Endothelial cell of hepatic sinusoid (primary cell): Measurements from ENCODE around the gene NPHP4.

ENCODE experiments used
- in situ Hi-C: cut with HindIII; loops from 2 replicates; pipeline ENCODE4 v1.10.0; 2017; ENCODE audit warnings: low sequenced_read_pairs

The NPHP4 gene

DNA sequence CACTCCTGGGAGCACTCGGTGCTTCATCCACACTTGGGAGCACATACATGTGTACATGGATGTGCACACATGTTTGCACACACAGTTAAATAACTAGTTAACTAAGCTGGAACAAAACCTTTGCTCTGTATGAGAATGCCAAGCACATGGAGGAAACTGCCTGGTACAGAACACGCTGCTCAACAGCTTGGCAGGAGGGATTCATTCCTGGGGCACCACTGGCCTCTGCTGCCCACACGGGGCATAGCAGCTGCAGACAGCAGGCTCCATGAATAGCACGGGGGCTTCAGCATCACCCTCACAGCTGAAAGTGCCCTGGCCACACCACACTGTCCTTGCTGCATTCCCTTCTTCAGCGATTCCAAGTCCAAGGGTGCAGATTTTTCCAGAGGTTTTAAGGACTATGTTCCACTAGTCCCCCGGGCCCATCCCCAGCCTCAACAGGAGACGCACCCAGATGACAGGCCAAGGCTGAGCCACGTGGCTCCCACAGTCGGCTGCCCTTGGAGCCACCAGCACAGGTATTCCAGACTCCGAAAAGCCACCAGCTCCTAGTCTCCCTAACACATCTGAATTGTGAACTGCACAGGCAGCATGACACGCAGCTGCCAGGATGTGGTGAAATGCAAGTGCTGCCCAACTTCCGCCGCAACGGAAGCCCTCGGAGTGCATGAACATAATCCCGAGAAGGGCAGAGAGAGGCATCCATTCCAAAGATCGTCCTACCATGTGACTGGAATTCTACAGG is 16.9 kb downstream of the NPHP4 start:
- in situ Hi-C loops = no loop called here

DNA sequence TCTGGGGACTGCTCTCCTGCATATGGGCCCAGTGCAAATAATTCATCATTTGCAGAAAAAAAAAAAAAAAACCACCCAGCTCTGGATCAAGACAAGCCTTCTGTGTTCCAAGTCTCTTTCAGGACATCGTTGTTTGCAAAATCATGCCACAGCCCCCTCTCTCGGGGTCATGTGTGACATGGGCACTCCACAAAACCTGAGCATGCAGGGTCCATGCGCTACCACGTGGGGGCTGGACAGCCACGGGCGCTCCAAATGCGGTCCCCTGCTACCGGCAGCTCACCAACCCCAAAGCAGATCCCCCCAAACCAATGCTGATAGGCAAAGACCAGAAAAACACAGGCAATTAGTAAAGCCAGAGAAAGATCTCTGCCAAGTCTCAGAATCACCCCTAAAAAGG is 17.6 kb downstream of the NPHP4 start:
- in situ Hi-C loops = no loop called here

DNA sequence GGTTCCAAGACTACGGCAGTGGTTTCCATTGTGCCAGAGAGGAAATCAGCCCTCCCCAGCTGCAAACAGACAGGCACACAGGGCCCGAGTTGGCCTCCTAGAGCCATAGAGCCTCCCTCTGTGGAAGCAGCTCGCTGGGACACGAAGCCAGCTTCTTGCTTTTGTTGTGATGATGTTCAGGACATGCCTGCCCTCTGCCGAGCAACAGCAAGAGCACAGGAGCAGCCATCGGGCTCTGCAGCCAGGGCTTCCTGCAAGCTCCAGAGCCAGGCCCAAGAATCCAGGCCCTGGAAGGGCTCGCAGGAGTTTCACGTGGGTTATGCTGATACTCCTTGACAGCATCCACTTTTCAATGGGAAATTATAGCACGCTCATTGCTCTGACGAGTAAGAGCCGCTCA is 18.5 kb downstream of the NPHP4 start:
- in situ Hi-C loops = no loop called here

DNA sequence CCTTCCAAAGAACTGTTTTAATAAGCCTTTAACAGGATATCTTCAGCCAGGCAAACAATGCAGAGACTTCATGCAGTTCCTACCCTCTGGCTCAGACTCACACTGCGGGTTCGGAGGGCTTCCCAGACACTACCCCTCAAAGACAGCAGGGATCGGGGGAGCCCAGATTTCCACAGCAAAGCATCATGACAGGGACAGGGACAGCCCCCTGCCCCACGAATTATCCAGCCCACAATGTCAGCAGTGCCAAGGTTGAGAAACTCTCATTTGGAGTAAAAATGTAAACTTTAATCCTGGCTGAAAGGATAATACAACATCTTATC is 20.1 kb downstream of the NPHP4 start:
- in situ Hi-C loops = no loop called here

DNA sequence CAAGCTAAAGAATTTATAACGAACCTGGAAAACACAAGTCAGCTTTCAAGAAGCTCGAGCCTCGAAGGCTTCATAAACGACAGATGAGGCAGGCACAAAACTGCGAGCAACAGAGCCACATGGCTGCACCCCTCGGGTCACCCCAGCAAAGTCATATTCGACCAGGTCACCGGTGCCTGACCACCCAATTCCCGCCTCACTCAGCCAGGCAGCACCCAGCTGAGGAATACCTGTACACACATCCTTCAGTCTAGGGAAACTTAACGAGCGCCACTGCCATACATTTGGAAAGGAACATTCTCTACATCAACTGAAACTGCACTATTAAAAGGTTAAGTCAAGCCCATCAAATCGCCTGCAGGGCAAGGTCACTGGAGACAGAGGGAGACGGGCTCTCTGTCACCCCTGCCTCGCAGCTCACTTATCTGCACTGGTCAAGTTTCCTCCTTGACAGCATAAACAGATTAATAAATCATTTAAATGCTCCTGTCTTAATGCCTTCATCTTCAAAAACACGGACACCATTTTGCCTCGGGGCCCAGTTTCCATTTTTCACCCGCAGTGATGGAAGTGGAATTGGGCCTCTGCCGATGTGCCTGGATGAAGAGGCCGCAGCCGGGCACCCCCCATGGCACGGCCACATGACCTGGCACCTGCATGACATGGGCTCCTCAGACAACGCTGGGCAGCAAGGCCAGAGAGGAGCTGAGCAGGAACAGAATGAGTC is 20.6 kb downstream of the NPHP4 start:
- in situ Hi-C loops = no loop called here

DNA sequence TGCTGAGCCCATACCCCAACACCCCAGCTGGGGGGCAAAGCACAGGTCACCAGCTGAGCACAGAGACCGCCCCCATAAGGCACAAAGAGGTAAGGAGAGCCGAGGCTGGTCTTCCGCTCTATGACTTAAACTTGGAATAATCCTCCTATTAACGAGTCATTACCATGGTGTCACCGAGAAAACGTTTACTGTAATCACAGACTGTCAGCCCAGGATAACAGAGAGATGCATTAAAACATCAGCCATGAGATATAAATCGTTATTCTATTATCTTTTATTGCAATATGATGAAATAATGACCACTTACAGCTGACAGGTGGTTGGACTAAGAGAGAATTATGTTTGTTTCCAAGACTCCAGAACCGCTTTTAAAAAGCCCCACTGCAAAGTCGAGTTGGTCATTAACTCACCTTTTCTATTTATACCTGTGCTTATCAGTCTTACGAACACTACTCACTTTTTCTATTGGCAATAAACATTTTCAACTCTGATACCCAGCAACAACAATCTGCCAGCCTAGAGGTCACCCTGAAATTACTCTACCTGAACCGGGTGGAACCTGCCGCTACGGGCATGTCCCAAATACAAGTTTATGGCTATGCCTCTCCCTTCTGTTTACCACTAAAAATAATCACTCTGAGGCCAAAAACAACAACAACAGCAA is 21.5 kb downstream of the NPHP4 start:
- in situ Hi-C loops = no loop called here

DNA sequence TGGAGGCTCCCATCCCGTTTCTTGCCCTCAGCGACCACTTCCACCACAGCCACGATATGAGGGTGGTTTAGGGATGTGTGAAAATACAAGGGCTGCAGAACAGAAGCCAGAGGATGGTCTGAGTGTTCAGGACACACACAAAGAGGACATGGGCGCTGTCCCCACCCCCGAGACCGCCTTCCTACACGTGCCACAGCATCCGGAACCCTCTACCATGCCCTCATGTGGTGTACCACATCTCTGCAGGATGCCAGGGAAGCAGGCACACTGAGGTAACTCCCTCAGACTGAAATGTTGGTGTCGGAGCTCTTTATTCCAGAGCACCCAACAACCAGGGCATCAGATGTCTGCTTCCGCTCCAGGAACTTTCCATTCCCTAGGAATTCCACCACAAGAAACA is 23.1 kb downstream of the NPHP4 start:
- in situ Hi-C loops = no loop called here

DNA sequence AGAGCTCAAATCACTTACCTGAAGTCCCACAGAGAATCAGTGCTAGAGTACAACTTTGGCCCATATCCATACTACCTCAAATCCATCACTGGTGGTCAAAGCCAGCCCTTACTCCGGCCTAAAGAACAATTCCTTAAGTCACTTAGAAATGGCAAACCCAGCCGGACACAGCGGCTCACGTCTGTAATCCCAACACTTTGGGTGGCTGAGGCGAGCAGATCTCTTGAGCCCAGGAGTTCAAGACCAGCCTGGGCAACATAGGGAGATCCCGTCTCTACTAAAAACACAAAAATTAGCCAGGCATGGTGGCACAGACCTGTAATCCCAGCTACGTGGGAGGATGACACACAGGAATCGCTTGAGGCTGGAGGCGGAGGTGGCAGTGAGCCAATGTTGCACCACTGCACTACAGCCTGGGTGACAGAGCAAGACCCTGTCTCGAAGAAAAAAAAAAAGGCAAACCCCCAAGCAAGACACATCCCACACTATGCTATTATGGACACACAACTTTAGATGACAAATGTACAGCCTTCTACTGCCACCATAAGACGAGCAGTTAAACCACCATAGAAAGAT is 24.0 kb downstream of the NPHP4 start:
- in situ Hi-C loops = no loop called here

DNA sequence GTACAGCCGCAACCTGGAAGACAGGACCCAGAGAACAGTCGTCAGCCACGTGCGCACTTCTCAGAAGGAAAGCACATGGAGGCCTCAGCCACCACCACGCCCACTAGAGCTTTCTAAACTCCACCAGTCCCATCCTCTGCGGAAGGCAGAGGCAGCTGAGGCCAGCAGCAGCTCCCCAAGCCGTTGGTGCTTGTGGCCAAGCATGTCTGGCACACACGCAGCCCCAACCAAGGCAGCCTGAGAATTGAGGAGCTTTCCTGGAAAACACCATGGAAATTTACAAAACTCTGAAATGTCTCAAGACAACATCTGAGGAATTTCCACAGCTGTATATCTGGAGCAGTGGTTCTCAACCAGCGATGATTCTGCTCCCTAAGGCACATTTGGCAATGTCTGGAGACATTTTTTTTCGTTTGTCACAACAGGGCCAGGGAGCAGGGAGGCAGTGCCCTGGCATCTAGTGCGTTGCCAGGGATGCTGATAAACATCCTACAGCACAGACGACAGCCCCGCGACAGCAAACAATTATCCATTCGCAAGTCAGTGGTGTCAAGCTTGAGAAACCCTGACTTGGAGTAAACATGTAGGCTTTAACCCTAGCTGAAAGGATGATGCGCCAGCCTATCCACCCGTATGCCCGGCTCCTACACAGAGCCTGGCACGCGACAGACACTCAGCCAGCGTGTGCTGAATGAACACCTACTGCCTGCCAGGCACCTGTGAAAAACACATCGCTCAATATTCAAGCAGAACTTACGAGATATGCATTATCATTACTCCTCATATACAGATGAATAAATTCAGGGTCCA is 24.7 kb downstream of the NPHP4 start:
- in situ Hi-C loops = no loop called here

DNA sequence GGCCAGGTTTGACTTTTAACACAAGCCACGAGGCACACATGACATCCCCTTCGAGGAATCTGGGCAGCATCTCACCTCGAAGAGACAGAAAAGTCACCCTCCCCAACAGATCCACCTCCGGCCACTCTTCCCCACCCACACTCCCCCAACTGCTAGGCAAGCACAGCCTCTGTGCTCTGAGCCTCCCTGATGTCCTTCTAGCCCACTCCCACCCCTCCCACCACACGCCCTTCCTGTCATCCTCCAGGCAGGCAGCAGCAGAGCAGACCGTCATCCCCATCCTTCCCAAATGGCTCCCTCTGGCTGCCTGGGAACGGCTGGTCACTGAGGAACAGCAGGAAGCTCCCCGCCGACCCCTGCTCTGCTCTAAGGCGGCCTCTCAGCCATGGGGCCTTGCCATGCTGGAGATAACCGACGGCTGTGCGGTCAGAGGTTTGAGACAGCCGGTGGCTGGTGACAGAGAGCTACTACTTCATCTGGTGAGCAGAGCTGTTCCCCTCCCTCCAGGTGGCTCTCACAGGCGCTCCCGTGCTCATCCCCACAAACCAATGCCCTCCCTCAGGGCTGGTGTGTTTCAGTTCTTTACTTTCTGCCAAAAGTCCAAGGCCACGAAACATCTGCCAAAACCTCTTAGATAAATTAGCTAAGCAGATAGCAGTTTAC is 25.6 kb downstream of the NPHP4 start:
- in situ Hi-C loops = no loop called here

DNA sequence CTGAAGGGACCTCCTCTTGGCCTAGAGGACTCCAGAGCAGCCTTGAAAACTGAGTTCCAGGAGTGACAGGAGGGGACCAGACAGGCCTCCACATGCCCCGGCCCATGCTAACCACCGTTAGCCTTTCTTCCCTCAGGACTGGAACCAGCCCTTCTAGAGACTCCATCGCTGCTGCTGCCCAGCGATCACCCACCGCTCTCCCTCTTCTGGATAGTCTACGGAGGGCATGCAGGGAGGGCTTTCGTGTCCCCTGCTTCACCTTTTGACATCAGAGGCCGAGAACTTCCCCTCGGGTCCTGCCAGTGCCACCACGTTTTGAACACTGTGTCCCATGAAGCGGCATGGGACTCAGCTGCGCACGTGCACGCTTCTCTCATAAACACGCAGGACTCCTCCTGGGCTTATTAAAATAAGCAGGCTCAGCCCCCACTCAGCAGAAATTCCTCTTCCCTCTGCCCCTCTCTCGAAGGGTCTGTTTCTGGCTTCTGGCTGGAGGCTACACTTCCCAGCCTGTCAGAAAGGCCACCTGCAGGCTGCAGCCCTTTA is 26.6 kb downstream of the NPHP4 start:
- in situ Hi-C loops = no loop called here

DNA sequence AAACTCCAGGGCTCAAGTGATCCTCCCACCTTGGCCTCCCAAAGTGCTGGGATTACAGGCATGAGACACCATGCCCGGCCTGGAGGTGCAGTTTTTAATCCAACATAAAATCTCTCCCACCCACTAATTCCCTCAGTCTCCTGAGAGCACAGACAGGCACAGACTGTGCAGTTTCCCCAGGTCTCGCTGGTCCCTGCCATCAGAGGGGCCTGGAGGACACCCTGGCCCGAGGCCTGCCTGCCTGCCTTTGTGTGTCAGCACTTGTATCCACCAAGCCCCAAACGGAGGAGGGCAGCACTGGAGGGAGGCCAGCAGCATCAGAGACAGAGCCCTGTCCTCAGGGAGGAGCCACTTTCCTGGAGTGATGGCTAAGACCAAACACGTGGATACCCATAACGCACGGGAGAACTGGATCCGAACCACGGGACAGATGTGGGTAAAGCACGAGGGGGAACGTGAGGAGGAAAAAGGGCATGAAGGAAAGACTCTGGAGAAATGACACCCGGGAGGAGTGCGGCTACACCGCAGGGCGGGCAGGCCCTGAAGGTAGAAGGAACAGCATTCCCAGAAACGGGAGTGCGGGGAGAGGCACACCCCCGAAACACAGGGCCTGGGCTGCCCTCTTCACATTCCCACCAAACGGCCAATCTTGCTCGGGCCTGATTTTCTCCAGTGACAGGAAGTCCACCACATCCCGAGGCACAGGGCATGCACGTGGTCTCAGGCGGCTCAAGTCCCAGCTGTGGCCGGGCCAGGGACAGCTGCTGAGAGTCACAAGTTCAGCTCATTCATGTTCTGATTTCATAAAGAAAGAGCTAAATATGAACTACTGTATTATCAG is 29.7 kb downstream of the NPHP4 start:
- in situ Hi-C loops = no loop called here

DNA sequence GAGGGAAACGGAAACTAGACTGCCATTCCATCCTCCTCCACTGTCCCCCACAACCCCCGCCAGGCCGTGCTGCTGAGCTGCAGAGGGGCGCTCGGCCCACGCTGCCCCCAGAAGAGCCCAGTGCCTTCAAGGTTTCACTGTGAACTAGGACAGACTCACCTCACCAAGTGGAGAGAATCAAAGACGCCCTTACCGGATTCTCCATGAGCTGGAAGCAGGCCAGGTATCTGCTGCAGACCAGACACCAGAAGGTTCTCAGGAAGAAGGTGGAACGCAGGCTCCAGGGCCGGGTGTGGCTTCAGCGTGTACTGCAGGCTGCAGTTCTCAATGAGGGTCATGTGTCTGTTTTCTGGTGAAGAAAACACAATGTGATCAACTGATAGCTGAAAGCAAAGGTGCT is 30.6 kb downstream of the NPHP4 start:
- in situ Hi-C loops = no loop called here

DNA sequence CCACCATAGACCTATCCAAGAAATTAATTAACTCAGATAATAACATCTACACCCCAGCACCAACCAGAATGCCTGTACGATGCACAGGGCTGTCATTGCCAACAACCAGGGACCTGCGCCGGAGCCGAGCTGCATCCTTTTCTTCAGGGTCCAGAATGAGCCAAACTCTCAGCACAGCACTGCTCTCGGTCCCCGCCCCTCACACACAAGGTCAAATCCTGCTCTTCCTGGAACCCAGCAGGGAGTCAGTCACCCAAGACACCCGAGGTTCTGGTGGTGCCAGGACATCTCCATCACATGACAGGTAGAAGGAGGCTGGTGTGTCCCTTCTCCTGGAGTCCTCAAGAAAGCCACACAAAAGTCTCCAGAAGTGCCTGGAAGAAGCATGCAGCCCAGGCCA is 31.9 kb downstream of the NPHP4 start:
- in situ Hi-C loops = no loop called here

DNA sequence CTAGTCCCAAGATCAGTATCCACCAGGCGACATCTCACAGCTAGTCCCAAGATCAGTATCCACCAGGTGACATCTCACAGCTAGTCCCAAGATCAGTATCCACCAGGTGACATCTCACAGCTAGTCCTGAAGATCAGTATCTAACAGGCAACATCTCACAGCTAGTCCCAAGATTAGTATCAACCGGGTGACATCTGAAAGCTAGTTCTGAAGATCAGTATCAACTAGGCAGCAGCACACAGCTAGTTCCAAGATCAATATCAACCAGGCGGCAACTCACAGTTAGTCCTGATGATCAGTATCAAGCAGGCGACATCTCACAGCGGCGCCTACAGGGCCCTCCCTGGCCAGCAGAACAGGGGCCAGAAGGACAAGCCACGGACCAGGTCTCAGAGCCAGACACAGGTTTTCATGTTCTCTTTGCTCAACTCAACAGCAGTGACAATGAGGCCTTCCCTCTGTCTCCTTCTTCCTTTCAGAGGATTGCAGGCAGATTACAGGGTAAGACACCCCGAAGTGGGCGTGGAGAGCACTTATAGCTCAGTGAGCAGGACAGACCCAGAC is 32.5 kb downstream of the NPHP4 start:
- in situ Hi-C loops = no loop called here

DNA sequence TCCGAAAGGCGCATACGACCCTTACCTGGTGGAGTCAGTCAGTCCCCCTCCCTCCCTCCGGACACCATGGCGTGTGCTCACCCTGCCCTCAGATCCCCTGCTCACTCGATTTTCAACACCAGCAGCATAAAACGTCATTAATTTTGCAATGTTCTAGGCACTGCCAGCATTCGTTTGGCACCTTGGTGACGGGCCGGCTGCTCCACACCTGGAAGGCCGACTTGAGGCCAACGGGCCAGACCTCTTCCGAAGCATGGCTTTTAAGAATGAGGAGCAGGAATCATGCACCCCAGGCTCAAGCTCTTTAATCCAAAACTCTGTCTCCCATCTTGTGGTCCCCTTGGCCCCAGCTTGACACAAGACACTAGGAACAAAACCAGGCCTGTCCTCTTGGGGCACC is 33.1 kb downstream of the NPHP4 start:
- in situ Hi-C loops = no loop called here

DNA sequence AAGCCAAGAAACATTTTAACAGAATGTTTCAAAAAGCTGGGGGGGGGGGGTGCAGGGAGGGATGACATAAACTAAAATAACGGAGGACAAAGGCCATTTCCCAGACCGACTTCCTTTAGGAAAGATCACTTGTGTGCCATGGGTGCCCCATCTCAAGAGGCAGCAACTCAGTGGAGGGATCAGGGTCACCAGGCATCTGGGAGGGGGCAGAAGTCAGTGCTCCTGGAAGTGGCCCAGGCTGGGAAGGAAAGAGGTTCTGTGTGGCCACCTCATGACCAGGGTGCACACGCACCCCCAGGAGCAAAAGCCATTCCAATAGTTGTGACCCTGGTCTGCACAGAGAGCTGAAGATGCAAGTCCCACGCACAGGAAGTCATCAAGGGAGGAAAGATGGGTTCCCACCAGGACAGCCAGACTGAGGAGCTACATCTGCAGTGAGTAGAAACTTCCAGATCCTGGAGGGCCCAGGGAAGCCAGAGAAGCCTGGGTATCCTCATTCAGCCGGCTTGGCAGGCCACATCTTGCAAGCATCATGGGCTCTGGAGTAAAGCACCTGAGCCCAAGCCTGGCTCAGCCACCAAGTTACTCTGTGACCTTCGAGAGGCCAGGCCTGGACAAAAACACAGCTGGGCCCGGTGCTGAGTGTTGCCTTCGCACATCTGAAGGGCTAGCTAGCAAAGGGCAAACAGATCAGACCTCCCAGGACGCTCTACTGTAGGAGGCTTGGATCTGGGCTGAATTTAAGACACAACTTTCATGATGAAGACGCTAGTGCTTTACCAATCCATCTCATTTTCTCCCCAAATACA is 36.0 kb downstream of the NPHP4 start:
- in situ Hi-C loops = no loop called here

DNA sequence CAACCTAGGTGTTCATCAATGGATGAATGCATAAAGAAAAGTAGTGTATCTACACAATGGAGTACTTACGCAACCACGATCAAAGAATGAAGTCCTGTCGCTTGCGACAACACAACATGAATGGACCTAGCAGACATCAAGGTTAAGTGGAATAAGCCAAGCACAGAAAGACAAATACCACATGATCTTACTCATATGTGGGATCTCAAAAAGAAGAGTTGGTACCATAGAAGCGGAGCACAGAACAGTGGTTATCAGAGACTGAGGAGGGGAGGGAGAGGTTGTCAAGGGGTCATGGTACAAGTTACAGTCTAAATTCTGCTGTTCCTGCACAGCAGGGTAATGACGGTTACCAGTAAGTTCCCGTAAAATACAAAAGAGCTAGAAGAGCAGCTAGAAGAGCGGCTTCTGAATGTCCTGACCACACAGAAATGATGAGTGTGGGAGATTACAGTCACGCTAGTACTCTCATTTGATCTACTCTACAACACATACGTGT is 36.7 kb downstream of the NPHP4 start:
- in situ Hi-C loops = no loop called here
